CD4-positive, alpha-beta T cell treated with Interferon alpha-2 for 1 hour (primary cell): ENCODE data around the gene ERC2.

Experiments
- DNase-seq, 2 donors: peaks; one replicate each; pipeline ENCODE4 v3.0.0-alpha.2; 2020 to 2022

ERC2 gene

DNA sequence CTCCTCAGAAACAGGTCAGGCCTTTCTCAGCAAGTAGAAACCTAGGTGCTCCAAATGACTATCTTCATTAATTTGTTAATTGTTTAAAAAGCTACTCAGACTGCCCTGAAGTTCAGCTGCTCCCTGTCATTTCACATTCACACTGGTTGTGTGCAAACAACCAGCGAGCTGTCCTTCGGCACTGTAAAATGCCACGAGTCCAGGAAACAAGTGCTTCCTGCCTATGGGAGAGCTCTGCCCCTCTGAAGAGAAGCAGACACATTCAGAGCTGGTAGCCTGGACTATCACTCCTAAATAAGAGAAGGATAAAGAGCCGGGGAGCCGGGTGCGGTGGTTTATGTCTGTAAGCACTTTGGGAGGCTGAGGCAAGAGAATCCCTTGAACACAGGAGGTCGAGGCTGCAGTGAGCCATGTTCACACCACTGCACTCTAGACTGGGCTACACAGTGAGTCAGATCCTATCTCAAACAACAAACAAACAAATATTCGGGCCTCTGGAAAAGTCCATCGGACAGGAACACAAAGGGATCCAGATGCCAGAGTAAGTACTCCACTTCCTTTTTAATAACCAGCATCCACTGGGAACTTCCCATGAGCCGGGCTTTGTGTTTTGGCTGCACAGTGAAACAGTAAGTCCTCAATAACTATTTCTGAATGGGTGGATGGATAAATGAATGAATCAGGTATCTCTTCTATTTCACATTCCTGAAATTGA, 866.7 kb downstream of the ERC2 start:
- DNase-seq, result no peak

DNA sequence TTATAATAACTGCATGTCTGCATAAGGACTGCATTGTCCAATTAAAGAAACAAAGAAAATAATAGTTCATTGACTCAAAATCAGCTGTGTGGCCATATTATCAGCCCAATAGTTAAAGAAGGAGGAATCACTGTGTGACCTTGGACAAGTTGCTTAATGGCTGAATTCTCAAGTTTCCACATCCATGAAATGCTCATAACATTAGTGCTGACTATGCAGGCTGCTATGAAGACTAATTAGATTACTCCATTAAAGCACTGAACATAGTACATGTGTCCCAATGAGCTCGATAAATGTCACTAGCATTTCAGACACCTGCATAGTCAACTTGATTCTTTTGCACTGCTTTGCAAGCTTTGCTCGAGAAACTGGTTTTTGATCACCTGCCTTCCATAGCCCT, 870.0 kb downstream of the ERC2 start:
- no peak for DNase-seq

DNA sequence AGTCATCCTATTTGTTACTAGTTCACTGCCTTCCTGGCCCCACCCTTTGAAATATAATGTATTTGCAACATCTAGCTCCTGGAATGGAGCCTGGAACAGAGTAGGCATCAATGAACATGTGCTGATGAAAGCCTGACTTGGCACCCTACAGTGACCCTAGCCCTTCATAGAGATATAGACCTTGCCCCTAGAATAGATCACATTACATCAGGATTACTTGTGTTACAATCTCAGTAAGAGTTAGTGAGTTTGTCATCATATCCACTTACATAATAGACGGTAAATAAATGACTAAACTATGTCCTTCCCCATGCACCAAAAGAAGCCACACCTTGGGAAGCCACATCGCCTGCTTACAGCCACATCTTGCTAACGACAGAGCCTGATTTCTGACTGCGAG, 870.6 kb downstream of the ERC2 start:
- DNase-seq, result no peak

DNA sequence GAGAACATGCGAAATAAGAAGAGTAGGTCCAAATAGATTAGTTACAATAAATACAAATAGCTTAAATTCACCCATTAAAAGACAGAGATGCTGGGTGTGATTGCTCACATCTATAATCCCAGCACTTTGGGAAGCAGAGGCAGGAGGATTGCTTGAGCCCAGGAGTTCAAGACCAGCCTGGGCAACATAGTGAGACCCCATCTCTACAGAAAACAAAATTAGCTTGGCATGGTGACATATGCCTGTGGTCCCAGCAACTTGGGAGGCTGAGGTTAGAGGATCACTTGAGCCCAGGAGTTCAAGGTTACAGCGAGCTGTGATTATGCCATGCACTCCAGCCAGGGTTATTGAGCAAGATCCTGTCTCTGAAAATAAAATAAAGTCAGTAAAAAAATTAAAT, 872.1 kb downstream of the ERC2 start:
- DNase-seq, result no peak

DNA sequence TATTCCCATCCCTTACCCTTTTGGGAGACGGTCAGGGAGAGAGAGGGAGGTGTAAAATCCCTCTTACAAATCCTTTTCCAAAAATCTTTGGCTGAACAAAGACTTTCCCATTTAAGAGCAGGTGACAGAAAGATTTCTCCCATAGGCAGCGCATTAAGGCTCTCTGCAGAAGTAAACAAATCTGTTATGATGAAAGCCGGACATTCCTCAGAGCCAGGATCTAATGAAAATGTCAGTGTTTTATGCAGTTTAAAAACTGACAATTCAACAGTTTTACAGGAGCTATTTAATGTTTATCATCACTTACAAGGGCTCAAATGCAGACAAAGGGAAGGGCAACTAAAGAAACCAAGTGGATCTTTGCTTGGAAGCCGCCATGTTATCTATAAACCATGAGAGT, 872.8 kb downstream of the ERC2 start:
- DNase-seq, result no peak

DNA sequence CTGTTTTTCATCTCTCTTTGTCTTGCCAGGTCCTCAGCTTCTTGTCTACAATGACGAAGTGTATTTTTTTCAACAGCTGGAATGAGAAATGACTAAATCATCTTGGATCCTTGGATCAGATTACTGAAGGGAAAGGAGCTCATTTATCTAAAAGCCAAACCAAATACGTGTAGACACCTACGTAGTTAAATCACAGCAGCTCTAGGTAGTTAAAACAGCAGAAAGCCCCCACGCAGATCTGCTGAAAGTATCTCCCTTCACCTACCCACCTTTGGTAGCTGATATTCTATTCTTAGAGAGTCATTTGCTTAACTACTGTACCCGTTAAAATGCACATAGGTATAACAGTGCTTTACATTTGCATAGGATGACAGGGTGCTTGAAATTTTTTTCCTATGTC, 875.7 kb downstream of the ERC2 start:
- DNase-seq, result no peak

DNA sequence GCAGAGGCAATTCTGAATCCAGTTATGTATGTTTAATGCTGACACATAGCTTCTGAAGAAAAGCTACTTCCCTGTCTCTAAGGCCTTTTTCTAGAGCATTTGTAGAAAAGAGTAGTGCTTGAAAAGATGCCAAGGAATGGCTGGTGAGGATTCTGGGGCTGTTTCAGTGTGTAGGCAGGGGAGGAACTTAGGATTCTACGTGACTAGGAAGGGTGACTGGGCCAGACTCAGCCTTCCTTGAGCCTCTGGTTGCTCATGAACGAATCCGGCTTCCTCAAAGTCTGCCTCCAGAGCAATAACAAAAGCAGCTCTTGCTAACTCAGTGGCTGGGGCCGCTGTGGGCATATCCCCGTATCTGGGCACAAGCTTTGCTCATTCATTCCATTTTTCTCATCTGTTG, 876.4 kb downstream of the ERC2 start:
- no peak for DNase-seq

DNA sequence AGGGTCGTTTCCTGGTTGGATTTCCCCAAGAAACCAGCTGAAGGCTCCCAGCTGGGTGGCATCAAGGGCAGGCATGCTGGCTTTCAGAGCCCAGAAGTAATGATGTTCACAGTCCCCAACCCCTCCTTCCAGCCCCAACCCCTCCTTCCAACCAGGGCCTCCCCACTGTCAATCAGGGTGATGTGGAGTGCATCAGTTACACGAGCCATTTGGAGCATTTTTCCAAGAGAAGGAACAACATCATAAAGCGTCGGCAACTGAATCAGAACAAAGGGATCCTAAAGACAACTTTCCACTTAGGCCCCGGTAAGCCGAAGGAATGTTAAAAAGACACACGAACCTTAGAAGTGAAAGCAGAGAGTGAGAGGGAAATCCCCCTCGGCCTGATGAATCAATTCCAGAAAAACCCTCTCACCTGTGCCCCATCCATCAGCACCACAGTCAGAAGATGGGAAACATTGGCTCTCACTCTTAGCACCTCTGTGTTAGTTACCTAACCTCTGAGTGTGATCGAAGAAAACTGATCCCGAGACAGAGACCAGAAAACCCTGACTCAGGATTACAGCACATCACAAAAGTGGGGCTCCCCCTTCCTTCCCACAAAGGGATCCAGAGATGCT, 880.0 kb downstream of the ERC2 start:
- no peak for DNase-seq

DNA sequence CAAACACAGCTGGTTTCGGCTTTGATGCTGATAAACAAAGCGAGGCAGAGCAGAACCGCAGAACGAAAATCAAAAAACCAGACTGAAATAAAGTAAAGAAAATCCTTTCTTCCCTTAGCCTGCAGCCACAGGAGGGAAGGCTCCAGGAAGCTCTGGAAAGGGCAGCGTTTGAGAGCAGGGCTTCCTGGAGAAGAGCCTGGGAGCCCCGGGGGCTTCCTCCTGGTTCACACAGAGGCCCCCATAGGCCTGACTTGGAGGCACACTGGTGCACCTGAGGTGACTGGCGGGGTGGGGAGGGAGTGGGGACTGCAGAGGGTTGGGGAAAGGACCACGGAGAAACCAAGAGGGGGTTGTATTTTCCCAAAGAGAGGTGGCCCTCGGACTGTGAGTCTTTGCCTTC, 882.4 kb downstream of the ERC2 start:
- no peak for DNase-seq

DNA sequence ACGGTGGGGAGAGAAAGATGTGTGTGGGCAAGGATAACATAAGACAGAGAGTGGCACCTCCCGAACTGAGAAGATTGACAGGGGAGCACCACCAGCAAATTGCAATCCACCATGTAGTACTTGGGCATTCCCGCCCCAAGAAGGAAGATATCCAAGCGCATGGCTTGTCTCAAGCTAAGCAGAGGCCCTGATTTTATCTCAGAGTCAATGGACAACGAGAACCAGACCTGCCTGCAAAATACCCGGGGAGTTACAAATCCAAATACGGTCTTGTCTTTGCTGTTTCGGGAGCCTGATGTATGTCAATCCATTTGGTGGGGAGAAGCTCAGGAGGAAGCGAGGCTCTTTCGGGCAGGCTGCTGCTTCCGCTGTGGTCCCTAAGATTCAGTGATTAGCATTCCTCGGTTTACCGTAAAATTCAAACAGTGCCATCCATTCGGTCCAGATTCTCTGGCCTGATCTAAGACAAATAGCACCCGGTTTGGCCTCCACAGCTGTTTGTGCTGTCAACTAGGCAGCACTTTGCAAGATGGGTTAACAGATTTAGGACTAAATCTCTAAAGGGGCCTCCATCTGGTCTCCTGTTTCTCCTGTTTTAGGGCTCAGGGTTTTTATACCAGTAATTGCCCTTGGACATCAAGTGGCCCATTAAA, 883.4 kb downstream of the ERC2 start:
- no peak for DNase-seq

DNA sequence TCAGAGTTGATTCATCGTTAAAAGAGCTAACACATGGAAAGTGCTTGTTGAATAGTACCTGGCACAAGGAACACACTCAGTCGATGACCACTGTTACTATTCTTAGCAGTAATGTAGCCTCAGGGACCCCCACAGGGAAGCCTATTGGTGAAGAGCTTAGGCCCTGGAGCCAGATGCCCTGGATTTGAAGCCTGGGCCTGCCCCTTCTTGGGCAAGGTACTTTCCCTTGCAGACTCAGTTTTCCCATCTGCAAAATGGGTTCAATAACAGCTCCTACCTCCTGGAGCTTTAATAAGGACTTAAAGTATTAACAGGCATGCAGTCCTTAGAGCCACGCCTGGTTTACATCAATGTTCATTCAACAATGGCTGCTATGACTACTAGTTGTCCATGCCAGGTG, 884.2 kb downstream of the ERC2 start:
- no peak for DNase-seq

DNA sequence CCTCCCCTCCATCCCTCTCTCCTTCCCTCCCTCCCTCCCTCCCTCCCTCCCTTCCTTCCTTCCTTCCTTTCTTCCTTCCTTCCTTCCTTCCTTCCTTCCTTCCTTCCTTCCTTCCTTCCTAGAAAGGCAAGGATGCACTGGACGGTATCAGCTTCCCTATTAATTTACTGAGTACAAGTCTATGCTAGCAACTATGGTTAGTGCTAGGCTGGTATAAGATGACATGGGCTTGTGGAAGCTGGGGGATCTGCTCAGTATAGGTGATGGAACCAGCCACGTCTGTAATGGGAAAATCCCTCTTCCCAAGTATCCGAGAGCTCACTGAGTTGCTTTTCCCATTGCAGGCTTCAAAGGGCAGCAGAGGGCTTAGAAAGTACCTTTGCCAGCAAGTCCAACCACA, 884.8 kb downstream of the ERC2 start:
- DNase-seq, result no peak

DNA sequence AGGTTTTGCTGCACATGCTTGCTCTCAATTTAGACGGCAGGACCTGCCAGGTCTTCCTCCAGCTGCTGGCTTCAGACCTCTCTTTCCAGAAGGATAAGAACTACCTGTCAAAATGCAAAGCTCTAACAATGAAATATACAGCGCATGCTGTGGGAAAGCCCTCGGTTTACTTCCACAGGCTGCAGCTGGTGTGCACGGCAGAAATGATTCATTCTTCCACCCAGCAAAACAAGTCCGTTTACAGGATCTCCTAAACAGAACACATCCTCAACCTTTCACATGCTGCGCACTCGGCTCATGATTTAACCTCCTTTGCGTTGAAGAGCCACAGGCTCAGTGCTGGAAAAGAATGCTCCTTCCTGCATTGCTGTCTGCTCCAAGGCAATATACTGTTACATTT, 888.8 kb downstream of the ERC2 start:
- no peak for DNase-seq

DNA sequence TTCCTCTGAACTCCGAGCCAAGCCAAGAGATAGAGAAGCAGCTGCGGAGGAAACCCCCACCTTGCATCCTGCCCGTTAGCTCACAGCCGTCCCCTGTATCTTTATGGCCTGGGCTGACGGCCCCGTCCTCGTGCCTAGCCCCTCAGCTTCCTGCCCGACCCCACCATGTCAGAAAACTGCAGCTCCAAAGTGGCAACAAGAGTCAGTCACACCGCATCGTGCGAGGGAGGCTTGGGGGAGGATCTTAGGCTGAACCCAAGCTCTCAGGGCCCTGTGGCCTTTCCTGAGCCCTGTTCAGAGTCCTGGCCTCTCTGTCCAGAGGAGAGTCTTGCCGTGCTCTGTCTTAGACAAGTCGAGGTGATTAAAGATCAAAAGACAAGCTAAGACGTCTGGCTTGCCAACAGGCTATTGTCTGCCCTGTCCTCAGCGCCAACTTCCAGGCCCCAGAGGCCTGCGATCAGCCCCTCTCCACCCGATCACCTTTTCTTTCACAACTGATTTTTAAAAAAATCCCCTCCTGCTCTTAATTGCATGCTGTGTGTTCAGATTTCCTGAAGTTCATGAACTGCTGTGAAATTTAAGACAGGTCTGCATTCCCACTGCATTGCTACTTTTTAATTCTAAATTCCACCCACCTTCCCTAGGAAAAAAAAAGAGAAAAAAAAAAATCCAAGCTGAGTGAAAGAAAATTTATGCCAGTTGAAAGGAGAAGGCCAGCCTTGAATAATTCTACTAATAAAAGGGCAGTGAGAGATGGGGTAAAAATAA, 891.5 kb downstream of the ERC2 start:
- no peak for DNase-seq

DNA sequence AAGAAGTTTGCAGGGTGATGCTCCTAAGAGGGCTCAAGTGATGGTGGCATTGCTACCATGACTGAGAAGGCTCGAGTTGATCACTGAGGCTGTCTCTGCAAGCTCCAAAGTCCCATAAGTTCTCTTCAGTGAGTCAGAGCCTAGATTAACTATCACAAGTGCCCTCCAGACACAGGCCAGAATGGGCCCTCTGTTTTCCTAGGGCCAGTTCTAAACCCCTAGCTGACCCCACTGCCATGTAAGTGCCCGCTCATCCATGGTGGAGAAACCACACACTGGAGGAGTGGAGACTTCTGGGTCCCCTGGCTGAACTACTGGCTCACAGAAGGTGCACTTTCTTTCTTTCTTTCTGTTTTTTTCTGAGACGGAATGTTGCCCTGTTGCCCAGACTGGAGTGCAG, 893.6 kb downstream of the ERC2 start:
- no peak for DNase-seq

DNA sequence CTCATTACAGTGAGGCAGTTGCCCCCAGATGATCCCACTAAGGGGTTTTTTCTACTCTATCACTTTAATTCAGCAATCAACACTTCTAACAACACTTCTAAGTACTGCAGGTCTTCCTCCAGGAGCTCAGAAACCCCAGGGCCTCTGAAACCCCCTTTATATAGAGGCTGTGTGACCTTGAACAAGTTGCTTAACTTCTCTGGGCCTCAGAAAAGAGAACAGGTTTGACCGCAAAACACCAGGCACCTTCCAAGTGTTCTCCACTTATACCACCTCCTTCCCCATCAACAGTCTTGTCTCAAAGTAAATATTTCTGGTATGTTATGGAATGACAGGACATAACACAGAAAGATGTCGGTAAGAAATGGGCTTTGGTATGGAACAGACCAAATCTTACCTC, 895.5 kb downstream of the ERC2 start:
- no peak for DNase-seq

DNA sequence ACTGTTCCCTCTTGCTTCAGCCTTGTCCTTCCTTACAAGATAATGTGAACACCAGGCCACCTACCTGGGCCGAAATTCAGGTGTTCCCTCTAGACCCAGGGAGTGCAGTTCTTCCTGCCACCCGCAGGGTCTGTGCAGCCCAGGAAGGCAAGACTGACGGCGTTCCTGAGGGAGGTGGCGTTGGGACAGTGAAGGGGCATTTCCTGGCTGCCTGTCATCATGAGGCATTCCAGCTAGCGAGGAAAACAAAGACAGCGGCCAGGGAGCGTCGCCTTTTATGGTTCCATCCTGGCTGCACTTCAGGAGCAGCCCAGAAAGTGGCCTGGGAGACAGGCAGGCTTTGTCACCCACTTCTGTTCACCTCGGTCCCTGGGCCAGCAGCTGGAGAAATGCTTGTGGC, 896.4 kb downstream of the ERC2 start:
- DNase-seq, result no peak

DNA sequence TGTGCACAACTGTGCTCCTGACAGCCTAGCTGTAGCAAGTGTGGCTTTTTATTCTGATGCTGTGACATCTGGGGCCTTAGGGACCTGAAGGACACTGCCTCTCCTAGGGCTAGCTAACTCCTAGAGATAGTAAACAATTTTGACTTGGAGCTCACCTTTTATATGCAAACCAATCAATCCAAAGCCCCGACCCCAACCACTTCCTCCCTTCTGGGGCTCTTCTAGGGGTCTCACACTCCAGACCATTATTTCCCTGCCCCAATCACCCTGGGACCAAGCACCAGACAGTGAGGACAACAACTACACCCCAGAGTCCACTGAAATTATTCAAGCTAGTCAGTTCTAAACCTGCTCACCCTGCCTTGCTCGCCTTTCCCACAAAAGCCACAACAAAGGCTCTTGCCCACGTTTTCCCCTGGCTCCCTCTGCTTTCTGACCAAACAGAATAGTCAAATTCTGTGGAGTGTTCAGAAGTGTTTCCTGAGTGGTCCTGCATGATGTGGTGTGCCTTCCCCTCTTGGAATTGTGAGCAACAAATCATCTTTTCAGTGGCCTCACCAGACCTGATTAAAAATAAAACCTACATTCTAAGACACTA, 897.0 kb downstream of the ERC2 start:
- DNase-seq, result no peak

DNA sequence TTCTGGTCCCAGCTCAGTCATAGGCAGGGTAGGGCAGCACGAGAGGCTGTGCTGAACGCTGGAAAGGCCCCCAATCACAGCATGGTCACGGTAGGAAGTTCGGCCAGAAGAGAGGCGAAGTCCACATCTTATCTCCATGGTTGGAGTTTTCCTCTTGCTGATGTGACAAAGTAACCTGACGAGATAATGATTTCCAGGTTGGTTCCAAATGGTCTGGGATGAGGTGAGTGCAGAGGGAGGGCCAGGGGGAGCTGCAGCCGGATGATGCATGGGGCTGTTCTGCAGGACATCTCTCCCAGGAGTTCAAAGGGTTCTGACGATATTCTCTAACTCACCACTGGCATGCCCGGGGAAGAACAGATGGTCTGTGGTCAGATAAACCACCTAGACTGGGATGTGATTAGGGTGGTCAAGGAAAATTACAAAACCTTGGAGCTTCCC, 898.0 kb downstream of the ERC2 start:
- no peak for DNase-seq

DNA sequence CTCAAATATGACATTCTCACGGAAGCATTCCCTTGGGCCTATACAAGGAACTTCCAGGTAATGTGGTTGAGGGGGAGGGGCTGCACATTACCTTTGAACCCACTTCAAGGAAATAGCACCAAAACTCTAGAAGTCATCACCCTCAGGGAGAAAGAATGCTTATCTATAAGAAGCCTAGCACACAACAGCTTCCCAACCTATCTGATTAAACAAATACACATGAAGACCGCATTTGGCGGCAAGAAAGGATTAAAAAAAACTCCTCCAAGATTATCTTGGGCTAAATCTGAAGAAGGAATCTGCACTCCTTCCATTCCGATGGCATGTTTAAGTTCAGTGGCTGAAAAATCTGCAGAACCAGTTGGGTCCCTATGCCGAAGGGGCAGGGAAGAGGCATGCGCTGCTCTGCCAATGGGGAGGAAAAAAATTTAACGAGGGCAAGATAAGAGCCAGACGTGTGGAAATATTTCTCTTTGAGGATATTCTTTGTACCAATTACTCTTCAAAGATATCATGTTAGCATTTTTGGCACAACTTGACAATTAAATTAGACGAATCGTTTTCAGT, 899.2 kb downstream of the ERC2 start:
- DNase-seq, result no peak

DNA sequence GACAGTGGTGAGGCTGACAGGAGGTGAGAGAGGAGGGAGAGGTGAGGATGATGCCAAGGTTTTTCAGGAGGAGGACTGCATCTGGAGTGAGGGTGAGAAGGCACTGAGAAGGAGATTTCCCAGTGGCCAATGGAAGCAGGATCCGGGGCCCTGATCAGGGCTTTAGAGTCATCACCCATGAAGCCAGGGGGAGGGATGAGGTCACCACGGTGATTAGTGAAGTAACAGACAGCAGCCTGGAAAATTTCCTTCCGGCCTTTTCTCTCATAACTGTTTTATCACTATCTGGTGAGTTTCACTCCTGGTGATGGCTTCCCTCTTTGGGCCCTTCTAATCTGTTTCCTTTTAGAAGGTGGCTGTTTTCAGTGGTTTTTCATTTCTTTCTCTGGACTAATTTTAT, 900.7 kb downstream of the ERC2 start:
- no peak for DNase-seq

DNA sequence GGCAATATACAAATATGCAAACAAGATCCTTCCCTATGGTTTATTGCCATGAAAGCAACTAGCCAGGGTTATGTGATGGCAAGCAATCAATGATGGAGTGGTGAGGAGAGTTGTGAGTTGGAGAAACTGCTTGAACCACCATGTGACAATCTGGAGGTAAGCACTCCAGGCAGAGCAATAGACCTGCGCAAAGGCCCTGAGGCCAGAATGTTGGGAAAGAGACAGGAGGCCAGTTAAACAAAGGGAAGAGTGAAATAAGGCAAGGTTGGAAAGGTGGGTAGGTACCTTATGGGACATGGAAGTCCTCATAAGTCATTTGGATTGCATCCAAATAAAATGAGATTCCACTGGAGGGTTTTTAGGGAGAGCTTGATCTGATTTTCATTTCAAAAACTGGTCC, 901.1 kb downstream of the ERC2 start:
- DNase-seq, result no peak

DNA sequence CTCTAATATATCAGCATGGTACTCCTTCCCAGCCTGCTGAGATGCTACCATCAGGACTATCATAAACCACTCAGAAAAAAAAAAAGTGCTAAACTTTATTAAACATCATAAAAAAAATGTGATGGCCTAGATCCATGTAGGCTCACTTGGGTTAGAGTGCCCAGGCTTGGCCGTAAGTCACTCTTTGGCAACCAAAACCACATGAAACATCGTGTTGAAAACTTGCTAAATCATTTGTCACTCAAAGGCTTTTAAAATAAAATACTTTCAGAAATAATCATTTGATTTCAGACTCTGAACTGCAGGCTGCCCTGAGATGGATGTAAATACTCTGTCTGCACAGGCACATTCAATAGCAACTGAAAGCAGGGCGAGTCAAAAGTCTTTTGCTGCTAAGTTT, 902.7 kb downstream of the ERC2 start:
- no peak for DNase-seq
